ENCODE results near the gene ACTR10.

DNA sequence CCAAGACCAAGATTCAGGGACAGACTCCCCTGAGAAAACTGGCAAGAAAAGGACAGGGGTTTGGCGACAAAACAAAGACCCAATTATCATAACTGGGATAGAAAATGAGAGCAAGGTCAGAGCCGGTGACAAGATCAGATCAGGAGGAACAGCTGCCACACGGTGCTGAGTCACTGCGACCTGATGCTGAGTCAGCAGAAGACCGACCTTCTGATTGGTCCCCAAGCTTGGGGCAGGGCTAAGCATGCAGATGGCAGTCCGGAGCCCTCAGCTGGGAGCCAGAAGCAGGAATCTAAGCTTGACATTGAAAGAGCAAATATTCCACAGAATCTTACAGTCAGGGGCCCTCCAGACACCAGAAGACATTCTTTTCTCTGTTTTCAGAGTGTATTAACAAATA is 28.9 kb upstream of the ACTR10 start:
- TF ChIP-seq EZH2 (IDR thresholded peaks at IDR 0.05; ENCODE audit: borderline replicate concordance) (no peak), EZH2phosphoT487 (IDR thresholded peaks at IDR 0.05; ENCODE audit: low read depth, severe bottlenecking, unreplicated experiment) (no peak)
- TF ChIP-seq, protein P1, sequence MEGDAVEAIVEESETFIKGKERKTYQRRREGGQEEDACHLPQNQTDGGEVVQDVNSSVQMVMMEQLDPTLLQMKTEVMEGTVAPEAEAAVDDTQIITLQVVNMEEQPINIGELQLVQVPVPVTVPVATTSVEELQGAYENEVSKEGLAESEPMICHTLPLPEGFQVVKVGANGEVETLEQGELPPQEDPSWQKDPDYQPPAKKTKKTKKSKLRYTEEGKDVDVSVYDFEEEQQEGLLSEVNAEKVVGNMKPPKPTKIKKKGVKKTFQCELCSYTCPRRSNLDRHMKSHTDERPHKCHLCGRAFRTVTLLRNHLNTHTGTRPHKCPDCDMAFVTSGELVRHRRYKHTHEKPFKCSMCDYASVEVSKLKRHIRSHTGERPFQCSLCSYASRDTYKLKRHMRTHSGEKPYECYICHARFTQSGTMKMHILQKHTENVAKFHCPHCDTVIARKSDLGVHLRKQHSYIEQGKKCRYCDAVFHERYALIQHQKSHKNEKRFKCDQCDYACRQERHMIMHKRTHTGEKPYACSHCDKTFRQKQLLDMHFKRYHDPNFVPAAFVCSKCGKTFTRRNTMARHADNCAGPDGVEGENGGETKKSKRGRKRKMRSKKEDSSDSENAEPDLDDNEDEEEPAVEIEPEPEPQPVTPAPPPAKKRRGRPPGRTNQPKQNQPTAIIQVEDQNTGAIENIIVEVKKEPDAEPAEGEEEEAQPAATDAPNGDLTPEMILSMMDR (IDR thresholded peaks at IDR 0.05; ENCODE audit: poor library complexity) = no peak

All from hepatocyte (in vitro differentiated cells).